ENCODE measurements around the gene GABRD.
A peak's percentile ranks its signal among the peaks of the same experiment; 100 is the strongest.

Gene GABRD

GRCh38 chr1:2049718-2050431 lies 30.7 kb downstream of the GABRD start, which contains the start of gene PRKCZ:
Gene PRKCZ (plus strand): TSS chr1:2050411. CDS start chr1:2050631, 220 bp downstream.
- DNase-seq (ENCODE audit: low spot score): peak; percentile 97
- CTCF ChIA-PET: interaction anchor here (0.5 to 2.3 kb wide), 9 partner anchors 13 to 1216 kb away, joined by 3 to 9 read pairs (median 4); partner anchors contain the start of gene FAAP20
- POLR2A ChIA-PET (ENCODE audit: low non-redundant PET): interaction anchor here (0.6 to 1.0 kb wide), 2 partner anchors 122 to 142 kb away, joined by 3 to 4 read pairs; no protein-coding TSS in a partner anchor
- no peak for TF ChIP-seq CTCF (conservative IDR thresholded peaks at IDR 0.05; ENCODE audit: low read depth)
- peak within 1 kb of the TSS; percentile 71 for H3K27ac ChIP-seq

GRCh38 chr1:2050461-2050792 lies 31.3 kb downstream of the GABRD start:
- DNase-seq (ENCODE audit: low spot score): peak; percentile 55
- TF ChIP-seq CTCF (conservative IDR thresholded peaks at IDR 0.05; ENCODE audit: low read depth): no peak
- POLR2A ChIA-PET (ENCODE audit: low non-redundant PET): interaction anchor here (1.0 kb wide), 1 partner anchor 142 kb away, joined by 3 read pairs; no protein-coding TSS in a partner anchor
- peak overlapping the region; percentile 71 for H3K27ac ChIP-seq
- CTCF ChIA-PET: interaction anchor here (0.6 to 2.3 kb wide), 7 partner anchors 13 to 1217 kb away, joined by 3 to 9 read pairs (median 4); partner anchors contain the start of gene FAAP20

DNA sequence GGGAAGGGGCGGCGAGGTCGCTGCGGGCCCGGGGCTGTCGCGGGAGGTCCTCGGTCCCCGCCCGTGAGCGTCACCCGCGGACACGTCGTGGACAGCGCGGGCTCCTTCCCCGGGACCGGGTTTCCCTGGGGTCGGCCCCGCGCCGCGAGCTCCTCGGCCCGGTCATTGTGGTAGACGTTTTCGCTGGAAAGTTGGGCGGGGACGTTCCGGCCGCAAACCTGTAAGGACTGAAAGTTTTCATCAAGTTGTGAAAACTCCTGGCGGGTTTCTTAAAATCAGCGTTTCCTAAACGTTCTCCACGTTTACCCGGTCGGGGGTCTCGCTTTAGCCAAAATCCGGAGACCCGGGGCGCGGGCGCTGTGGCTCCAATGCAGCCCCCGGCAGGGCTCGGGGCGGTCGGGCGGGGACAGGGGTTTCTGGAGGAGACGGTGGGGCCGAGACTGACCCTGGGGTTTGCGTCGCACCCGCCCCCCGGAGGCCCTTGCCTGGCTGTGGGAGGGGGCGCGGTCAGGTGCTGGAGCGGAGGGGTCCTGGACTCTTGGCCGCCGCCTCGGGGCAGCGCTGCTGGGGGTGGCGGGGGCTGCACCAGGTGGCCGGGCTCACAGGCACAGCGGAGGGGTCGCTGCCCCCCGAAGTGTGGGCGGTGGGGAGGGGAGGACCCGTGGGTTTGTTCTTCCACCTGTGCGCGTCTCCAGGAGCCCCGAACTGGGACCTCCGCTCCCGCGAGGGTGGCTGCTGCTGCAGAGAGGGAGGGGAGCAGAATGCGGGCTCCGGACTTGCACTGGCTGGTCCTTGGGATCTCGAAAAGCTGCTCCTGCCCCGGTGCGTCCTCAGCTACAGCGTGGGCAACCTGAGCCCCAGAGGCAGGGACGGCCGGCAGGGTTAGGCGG lies 31.9 kb downstream of the GABRD start:
- no peak for TF ChIP-seq CTCF (conservative IDR thresholded peaks at IDR 0.05; ENCODE audit: low read depth)
- POLR2A ChIA-PET (ENCODE audit: low non-redundant PET): no interaction called here
- CTCF ChIA-PET: interaction anchor here (0.6 to 1.5 kb wide), 3 partner anchors 20 to 123 kb away, joined by 3 to 5 read pairs (median 4); no protein-coding TSS in a partner anchor
- DNase-seq (ENCODE audit: low spot score): no peak
- H3K27ac ChIP-seq: peak overlapping the region; percentile 71

- no peak for DNase-seq (ENCODE audit: low spot score)
- TF ChIP-seq CTCF (conservative IDR thresholded peaks at IDR 0.05; ENCODE audit: low read depth): no peak
- CTCF ChIA-PET: interaction anchor here (1.1 to 1.5 kb wide), 2 partner anchors 88 to 122 kb away, joined by 4 to 5 read pairs; no protein-coding TSS in a partner anchor
- POLR2A ChIA-PET (ENCODE audit: low non-redundant PET): no interaction called here
- peak overlapping the region; percentile 31 for H3K27ac ChIP-seq
Observed at GRCh38 chr1:2052054-2052679, 33.0 kb downstream of the GABRD start.

GRCh38 chr1:2052756-2053155 lies 33.6 kb downstream of the GABRD start:
- POLR2A ChIA-PET (ENCODE audit: low non-redundant PET): no interaction called here
- no peak for DNase-seq (ENCODE audit: low spot score)
- peak overlapping the region; percentile 31 for H3K27ac ChIP-seq
- no peak for TF ChIP-seq CTCF (conservative IDR thresholded peaks at IDR 0.05; ENCODE audit: low read depth)
- CTCF ChIA-PET: no interaction called here

DNA sequence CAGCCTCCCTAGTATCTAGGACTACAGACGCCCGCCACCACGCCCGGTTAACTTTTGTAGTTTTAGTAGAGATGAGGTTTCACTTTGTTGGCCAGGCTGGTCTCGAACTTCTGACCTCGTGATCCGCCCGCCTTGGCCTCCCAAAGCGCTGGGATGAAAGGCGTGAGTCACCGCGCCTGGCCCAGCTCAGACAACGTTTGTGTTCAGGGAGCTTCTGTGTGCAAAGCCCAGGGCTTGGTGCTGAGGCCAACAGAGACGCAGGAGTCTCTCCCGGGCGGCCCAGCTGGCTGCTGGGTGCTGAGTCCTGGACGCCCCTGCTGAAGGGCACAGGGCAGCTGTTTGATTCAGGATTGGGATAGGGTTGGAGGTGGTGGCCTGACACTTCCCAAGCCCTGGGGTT lies 34.1 kb downstream of the GABRD start:
- H3K27ac ChIP-seq: peak overlapping the region; percentile 31
- TF ChIP-seq CTCF (conservative IDR thresholded peaks at IDR 0.05; ENCODE audit: low read depth): no peak
- CTCF ChIA-PET: no interaction called here
- POLR2A ChIA-PET (ENCODE audit: low non-redundant PET): no interaction called here
- DNase-seq (ENCODE audit: low spot score): no peak
